BE2C (cell line): ENCODE measurements around the gene PPP2R1A.
"Not testable (repeated sequence)": the region's sequence is repeated elsewhere in the genome, so short reads cannot be mapped to it uniquely, and the experiment has no call there.

Experiments
- DNase-seq: peaks from one replicate; pipeline ENCODE4 v3.0.0-alpha.2; 2020
- H3K27me3 ChIP-seq: fragments of 250-450 bp; sonication (Bioruptor Pico); 2 replicates; pipeline ENCODE4 v1.5.1; 2020; ENCODE audit warnings: mild to moderate bottlenecking
- H3K36me3 ChIP-seq: fragments of 250-450 bp; sonication (Bioruptor Pico); 2 replicates; pipeline ENCODE4 v1.5.1; 2020; ENCODE audit warnings: mild to moderate bottlenecking
- H3K4me1 ChIP-seq: fragments of 250-450 bp; sonication (Bioruptor Pico); 2 replicates; pipeline ENCODE4 v1.5.1; 2020
- H3K4me3 ChIP-seq: 2 replicates; pipeline ENCODE4 v1.5.1; 2011; ENCODE audit warnings: low read depth, low read length
- H3K9me3 ChIP-seq: fragments of 250-450 bp; sonication (Bioruptor Pico); 2 replicates; pipeline ENCODE4 v1.5.1; 2020
- CTCF ChIP-seq: IDR thresholded peaks from 2 replicates; pipeline ENCODE4 v1.5.1; 2012; ENCODE audit warnings: mild to moderate bottlenecking, low read depth, low read length

The PPP2R1A gene

GRCh38 chr19:52197964-52198363, 8.1 kb downstream of the PPP2R1A start:
- H3K4me1 ChIP-seq: peaks cover 9% of the 10 kb centered on the region
- no peaks in the 10 kb centered on the region for H3K27me3 ChIP-seq
- no peak overlapping the region for H3K4me3 ChIP-seq
- DNase-seq: no peak
- H3K9me3 ChIP-seq: no peaks in the 10 kb centered on the region; the same call in 1 of the 2 replicates
- peaks cover 86% of the 10 kb centered on the region for H3K36me3 ChIP-seq
- TF ChIP-seq CTCF: no peak

GRCh38 chr19:52198678-52199077, 8.8 kb downstream of the PPP2R1A start:
- Histone ChIP-seq H3K36me3 (peaks cover 86% of the 10 kb centered on the region), H3K4me1 (peaks cover 9% of the 10 kb centered on the region), H3K27me3 (no peaks in the 10 kb centered on the region), H3K9me3 (no peaks in the 10 kb centered on the region; the same call in 1 of the 2 replicates), H3K4me3 (no peak overlapping the region)
- TF ChIP-seq CTCF: no peak
- no peak for DNase-seq

GRCh38 chr19:52200044-52200443, 10.2 kb downstream of the PPP2R1A start:
- H3K36me3 ChIP-seq: peaks cover 88% of the 10 kb centered on the region
- no peaks in the 10 kb centered on the region for H3K27me3 ChIP-seq
- no peak overlapping the region for H3K4me3 ChIP-seq
- H3K4me1 ChIP-seq: peaks cover 9% of the 10 kb centered on the region
- H3K9me3 ChIP-seq: no peaks in the 10 kb centered on the region
- TF ChIP-seq CTCF: no peak
- DNase-seq: no peak

GRCh38 chr19:52200755-52201391, 11.0 kb downstream of the PPP2R1A start:
- not testable (repeated sequence) for H3K4me1 ChIP-seq, DNase-seq
- peaks cover 88% of the 10 kb centered on the region for H3K36me3 ChIP-seq

GRCh38 chr19:52206481-52206880, 16.6 kb downstream of the PPP2R1A start:
- no peaks in the 10 kb centered on the region for H3K4me1 ChIP-seq
- no peak for TF ChIP-seq CTCF
- H3K27me3 ChIP-seq: no peaks in the 10 kb centered on the region
- H3K9me3 ChIP-seq: no peaks in the 10 kb centered on the region
- peaks cover 98% of the 10 kb centered on the region for H3K36me3 ChIP-seq
- H3K4me3 ChIP-seq: no peak overlapping the region
- no peak for DNase-seq

More at GRCh38 chr19:52200755-52201391, 11.0 kb downstream of the PPP2R1A start:
- H3K4me3 ChIP-seq, H3K9me3 ChIP-seq, H3K27me3 ChIP-seq: not testable (repeated sequence)

GRCh38 chr19:52211203-52211602, 21.4 kb downstream of the PPP2R1A start:
- DNase-seq: no peak
- Histone ChIP-seq H3K36me3 (peaks cover 96% of the 10 kb centered on the region), H3K4me1 (no peaks in the 10 kb centered on the region), H3K9me3 (no peaks in the 10 kb centered on the region), H3K4me3 (no peak overlapping the region), H3K27me3 (no peaks in the 10 kb centered on the region)
- no peak for TF ChIP-seq CTCF
